Measurements from ENCODE around the gene TIMM17A.
"Not testable (repeated sequence)": the region's sequence is repeated elsewhere in the genome, so short reads cannot be mapped to it uniquely, and the experiment has no call there.

Gene TIMM17A

GRCh38 chr1:202016811-202017748 lies 61.8 kb downstream of the TIMM17A start:
- CTCF ChIA-PET: interaction anchor here (0.8 to 1.5 kb wide), 2 partner anchors 8 to 17 kb away, joined by 4 read pairs; no protein-coding TSS in a partner anchor
- no peak for DNase-seq (ENCODE audit: extremely low spot score)
- POLR2A ChIA-PET: no interaction called here
- no peak for TF ChIP-seq L3MBTL2 (conservative IDR thresholded peaks at IDR 0.05)
- TF ChIP-seq TARDBP (IDR thresholded peaks at IDR 0.05): no peak
- no peak for TF ChIP-seq ELF4 (IDR thresholded peaks at IDR 0.05)
- TF ChIP-seq FOXK2 (IDR thresholded peaks at IDR 0.05): no peak
- no peak for TF ChIP-seq NFRKB (IDR thresholded peaks at IDR 0.05)
- no peak for TF ChIP-seq SUZ12 (IDR thresholded peaks at IDR 0.05)
- no peak for TF ChIP-seq ZNF384 (IDR thresholded peaks at IDR 0.05)
- no peak for TF ChIP-seq FOXM1 (IDR thresholded peaks at IDR 0.05; ENCODE audit: borderline replicate concordance)
- no peak for TF ChIP-seq HDGF (IDR thresholded peaks at IDR 0.05; ENCODE audit: borderline replicate concordance)
- TF ChIP-seq CTBP1 (IDR thresholded peaks at IDR 0.05; ENCODE audit: borderline replicate concordance): no peak
- no peak for TF ChIP-seq ARNT (IDR thresholded peaks at IDR 0.05)
- no peak for TF ChIP-seq LEF1 (IDR thresholded peaks at IDR 0.05; ENCODE audit: borderline replicate concordance)
- no peak for TF ChIP-seq SP1 (IDR thresholded peaks at IDR 0.05)
- no peak for TF ChIP-seq FOXA1 (IDR thresholded peaks at IDR 0.05)
- no peak for TF ChIP-seq BHLHE40 (IDR thresholded peaks at IDR 0.05; ENCODE audit: borderline replicate concordance)
- no peak for TF ChIP-seq PKNOX1 (IDR thresholded peaks at IDR 0.05)

- TF ChIP-seq NFRKB (IDR thresholded peaks at IDR 0.05) (no peak), FOXM1 (IDR thresholded peaks at IDR 0.05; ENCODE audit: borderline replicate concordance) (no peak), SUZ12 (IDR thresholded peaks at IDR 0.05) (no peak), BHLHE40 (IDR thresholded peaks at IDR 0.05; ENCODE audit: borderline replicate concordance) (no peak), HDGF (IDR thresholded peaks at IDR 0.05; ENCODE audit: borderline replicate concordance) (no peak)
- ChIA-PET POLR2A (no interaction called here), CTCF (interaction anchor here (0.8 to 1.5 kb wide), 2 partner anchors 9 to 18 kb away, joined by 4 read pairs; no protein-coding TSS in a partner anchor)
- no peak for DNase-seq (ENCODE audit: extremely low spot score)
Observed at GRCh38 chr1:202017749-202018467, 62.6 kb downstream of the TIMM17A start.

GRCh38 chr1:202018468-202019234 lies 63.3 kb downstream of the TIMM17A start:
- POLR2A ChIA-PET: no interaction called here
- DNase-seq (ENCODE audit: extremely low spot score): no peak
- TF ChIP-seq FOXM1 (IDR thresholded peaks at IDR 0.05; ENCODE audit: borderline replicate concordance): no peak
- TF ChIP-seq BHLHE40 (IDR thresholded peaks at IDR 0.05; ENCODE audit: borderline replicate concordance): no peak
- no peak for TF ChIP-seq L3MBTL2 (conservative IDR thresholded peaks at IDR 0.05)
- TF ChIP-seq PKNOX1 (IDR thresholded peaks at IDR 0.05): no peak
- TF ChIP-seq FOXK2 (IDR thresholded peaks at IDR 0.05): no peak
- no peak for TF ChIP-seq ZNF384 (IDR thresholded peaks at IDR 0.05)
- no peak for TF ChIP-seq ELF4 (IDR thresholded peaks at IDR 0.05)
- TF ChIP-seq FOXA1 (IDR thresholded peaks at IDR 0.05): no peak
- no peak for TF ChIP-seq SUZ12 (IDR thresholded peaks at IDR 0.05)
- TF ChIP-seq SP1 (IDR thresholded peaks at IDR 0.05): no peak
- no peak for TF ChIP-seq NFRKB (IDR thresholded peaks at IDR 0.05)
- TF ChIP-seq HDGF (IDR thresholded peaks at IDR 0.05; ENCODE audit: borderline replicate concordance): no peak
- no peak for TF ChIP-seq ARNT (IDR thresholded peaks at IDR 0.05)
- no peak for TF ChIP-seq TARDBP (IDR thresholded peaks at IDR 0.05)
- TF ChIP-seq LEF1 (IDR thresholded peaks at IDR 0.05; ENCODE audit: borderline replicate concordance): no peak
- TF ChIP-seq CTBP1 (IDR thresholded peaks at IDR 0.05; ENCODE audit: borderline replicate concordance): no peak
- CTCF ChIA-PET: no interaction called here

- POLR2A ChIA-PET; DNase-seq (ENCODE audit: extremely low spot score); CTCF ChIA-PET: not testable (repeated sequence)
Observed at GRCh38 chr1:202019235-202019558, 63.9 kb downstream of the TIMM17A start.

Measured in HEK293T (cell line).